Measurements from ENCODE around the gene LIX1L.

DNA sequence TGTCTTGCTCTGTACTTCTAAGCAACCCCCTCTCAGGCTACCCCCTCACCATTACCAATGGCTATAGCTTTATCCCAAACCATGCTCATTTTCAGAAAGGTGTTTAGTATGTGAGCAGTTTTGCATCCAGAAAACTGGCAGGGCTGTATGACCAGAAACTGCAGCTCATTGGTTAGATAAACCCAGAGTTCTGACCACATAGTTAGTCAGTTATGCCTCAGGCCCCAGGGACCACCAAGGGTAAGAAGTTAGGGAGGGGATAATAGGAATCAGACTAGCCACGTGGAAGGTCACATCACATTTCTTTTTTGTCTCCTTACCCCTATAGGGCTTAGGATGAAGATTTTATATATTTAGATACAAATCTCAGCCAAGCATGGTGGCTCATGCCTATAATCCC lies 49.2 kb downstream of the LIX1L start:
- TF ChIP-seq, protein P1, sequence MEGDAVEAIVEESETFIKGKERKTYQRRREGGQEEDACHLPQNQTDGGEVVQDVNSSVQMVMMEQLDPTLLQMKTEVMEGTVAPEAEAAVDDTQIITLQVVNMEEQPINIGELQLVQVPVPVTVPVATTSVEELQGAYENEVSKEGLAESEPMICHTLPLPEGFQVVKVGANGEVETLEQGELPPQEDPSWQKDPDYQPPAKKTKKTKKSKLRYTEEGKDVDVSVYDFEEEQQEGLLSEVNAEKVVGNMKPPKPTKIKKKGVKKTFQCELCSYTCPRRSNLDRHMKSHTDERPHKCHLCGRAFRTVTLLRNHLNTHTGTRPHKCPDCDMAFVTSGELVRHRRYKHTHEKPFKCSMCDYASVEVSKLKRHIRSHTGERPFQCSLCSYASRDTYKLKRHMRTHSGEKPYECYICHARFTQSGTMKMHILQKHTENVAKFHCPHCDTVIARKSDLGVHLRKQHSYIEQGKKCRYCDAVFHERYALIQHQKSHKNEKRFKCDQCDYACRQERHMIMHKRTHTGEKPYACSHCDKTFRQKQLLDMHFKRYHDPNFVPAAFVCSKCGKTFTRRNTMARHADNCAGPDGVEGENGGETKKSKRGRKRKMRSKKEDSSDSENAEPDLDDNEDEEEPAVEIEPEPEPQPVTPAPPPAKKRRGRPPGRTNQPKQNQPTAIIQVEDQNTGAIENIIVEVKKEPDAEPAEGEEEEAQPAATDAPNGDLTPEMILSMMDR (IDR thresholded peaks at IDR 0.05 in 4 of 5, conservative IDR thresholded peaks at IDR 0.05 in 1 of 5): no peak
- TF ChIP-seq POLR2A (IDR thresholded peaks at IDR 0.05): no peak
